Stimulated activated CD4-positive, alpha-beta T cell treated with anti-CD3 and anti-CD28 coated beads, Interleukin-4, amount 100 ng/mL, for 48 hours (primary cell): ENCODE data around the gene CHN2.

Experiments
- DNase-seq, 2 donors: peaks; one replicate each; pipeline ENCODE4 v3.0.0-alpha.2; 2020; ENCODE audit warnings: low read depth in 2 of 2

The CHN2 gene

DNA sequence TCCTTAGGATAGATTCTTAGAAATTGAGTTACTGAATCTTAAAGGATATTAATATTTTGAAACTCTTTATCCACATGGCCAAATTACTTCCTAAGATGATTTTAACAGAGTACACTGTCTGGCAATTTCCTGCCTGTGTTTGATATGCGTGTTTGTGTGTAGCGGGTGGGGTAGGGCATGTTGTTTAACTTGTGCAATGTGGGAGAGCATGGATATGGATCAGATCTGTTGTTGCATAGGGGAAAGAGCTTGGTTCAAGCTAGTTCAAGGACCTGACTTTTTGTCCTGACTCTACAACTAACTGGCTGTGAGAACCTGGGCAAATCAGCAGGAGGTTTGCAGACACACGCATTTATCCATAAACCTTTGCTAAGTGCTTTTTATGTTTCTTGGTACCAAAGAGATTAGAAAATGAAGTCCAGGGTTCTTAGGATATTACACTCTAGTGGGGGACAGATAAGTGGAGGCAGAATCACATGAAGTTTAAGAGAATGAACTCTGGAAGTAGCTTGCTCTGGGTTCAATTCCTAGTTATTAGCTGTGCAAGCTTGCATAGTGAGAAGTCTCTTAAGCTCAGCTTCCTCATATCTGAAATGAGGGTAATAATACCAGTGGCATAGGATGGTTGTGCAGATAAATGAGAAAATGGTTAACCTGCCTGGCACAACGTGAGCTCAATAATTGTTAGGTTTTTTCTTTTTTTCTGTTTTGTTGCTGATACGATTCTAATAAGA is 272.8 kb downstream of the CHN2 start:
- no peak for DNase-seq

DNA sequence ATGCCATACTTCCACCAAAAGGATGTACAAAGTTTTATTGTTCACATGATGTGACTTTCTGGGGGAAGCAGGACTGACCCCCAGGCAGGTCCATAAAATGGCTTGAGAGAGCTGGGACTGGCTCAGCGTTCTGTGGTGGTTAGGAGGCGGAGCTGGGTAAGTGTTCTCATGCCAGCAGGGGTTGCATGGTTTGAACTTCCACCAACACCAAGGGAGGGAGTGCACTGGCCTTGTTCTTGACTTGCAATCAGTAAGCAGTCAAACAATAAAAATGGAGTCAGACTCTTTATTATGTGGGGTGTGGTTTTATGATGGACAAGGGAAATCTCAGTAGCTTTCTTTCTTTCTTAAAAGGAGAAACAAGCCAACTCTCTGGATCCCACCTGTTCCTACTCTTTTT is 273.6 kb downstream of the CHN2 start:
- DNase-seq: no peak

DNA sequence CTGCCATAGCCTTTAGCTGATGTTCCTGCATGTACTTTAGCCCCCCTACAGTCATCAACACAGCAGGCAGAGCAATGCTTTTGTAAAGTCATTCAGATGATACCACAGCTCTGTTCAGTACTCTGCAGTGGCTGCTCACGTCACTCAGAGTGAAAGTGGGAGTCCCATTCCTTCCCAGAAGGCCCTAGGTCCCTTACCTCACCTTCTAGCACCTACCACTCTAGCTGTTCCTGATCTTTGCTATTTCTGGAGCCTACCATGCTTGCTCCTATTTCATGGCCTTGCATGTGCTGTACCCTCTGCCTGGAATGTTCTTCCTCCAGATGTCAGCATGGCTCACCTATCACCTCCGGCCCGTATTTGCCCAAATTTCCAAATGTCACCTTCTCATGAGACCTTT is 274.7 kb downstream of the CHN2 start:
- no peak for DNase-seq

DNA sequence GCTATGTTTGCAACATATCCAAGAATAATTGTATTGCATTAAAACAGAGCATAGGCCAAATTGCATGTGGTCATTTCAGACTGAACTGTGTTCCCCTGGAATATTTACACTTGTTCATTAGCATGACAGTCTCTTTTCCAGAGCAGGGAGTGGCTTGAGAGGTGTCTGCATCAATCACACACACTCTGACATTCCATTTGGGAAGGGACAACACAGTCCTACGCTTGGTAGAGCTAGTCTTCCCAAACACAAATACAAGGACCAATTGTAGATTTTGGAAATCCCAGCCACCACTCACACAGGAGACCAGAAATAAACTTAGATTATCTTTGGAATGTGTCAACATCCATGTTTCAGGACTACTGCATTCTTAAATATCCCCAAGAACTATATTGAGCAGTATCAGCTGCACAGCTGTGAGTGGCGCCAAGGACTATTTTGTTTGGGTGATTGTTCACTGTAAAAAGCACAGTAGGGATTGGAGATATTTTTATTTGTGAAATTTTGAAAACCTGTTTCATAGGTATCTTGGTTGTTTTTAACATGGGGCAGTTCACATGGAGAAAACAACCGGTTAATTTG is 275.5 kb downstream of the CHN2 start:
- no peak for DNase-seq

DNA sequence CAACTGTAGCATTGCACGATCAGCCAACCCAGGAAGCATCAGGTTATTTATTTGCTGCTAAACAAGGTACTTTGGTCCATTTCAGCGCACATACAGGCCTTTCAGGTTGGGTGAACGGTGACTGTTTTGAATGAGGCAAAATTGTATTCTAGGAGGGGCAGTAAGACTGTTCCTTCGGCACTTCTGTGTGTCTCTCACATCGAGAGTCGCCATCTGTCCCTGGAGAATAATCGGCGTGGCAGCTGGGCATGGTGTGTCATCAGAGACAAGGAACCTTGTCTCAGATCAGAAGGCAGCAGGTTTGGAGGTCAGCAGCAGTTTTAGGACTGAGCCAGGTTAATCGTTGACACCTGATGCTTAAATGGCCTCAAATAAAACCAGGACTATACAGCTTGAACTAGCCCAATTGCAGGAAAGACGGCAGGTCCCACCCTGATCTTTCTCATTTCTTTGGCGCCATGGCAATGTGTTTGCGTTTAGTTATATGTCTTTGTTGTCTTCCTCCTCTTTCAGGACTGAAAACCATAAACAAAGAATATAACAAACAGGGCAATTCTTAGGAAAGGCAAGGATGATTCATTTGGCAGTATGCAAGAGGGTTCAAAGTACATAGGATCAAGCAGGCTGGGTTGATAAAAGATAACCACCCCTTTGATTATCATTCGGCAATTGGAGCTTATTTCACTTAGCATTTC is 277.0 kb downstream of the CHN2 start:
- DNase-seq: no peak

DNA sequence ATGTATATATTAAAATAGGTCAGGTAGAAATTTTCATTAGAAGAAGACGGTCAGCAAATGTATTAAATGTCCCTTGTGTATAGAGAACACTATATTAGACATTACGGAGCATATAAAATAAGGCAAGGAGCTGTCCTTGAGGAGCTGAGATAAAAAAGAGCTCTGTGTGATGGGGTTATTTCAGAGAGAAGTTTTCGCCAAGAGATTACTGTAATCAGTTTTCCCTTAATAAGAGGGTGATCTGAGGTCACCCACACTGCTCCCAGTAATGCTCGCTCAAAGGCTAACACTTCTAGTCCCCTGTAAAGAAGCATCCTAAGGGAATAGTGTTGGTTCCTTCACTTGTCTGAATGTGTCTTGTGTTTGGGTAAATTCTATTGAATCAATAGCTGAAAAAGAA is 282.3 kb downstream of the CHN2 start:
- DNase-seq: no peak

DNA sequence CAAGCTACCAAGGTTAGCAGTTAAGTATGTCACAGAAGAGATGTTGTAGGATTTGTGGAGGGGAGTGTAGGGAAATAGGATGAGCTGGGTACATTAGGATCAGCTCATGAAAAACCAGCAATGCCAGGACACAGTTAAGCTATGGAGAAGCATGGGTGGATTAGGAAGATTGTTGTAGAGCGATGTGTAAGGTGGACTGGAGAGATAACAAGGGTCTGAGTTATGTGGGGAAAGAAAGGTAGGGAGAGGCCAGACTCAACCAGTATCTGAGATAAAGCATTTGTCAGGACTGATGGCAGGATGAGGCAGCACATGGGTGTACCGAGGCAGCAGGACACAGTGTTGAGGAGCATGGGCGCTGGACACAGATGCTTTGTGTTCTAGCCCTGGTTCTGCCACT is 283.7 kb downstream of the CHN2 start:
- no peak for DNase-seq

DNA sequence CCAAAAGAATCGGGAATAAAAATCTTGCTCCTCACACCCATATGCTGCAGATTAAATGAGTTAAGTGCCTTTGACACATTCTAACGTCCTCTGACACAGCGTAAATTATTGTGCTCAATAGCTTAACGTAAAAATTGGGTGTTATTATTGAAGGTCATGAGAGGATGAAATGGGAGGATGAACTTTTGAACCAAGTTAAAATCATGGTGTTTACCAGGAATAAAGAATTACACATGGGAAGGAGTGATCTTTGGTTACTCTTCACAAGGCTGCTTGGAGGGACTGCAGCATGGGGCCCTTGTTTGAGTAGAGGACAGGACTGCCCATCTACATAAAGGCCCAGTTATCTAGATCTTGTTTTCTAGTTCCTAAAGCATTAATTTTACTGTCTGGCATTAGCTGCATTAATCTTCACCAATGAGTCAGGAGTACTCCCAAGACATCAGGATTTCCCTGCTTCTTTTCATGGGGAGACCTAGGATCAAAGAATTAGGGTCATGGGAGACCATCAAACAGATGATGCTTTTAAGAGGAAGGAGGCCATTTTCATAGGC is 284.2 kb downstream of the CHN2 start:
- DNase-seq: no peak

DNA sequence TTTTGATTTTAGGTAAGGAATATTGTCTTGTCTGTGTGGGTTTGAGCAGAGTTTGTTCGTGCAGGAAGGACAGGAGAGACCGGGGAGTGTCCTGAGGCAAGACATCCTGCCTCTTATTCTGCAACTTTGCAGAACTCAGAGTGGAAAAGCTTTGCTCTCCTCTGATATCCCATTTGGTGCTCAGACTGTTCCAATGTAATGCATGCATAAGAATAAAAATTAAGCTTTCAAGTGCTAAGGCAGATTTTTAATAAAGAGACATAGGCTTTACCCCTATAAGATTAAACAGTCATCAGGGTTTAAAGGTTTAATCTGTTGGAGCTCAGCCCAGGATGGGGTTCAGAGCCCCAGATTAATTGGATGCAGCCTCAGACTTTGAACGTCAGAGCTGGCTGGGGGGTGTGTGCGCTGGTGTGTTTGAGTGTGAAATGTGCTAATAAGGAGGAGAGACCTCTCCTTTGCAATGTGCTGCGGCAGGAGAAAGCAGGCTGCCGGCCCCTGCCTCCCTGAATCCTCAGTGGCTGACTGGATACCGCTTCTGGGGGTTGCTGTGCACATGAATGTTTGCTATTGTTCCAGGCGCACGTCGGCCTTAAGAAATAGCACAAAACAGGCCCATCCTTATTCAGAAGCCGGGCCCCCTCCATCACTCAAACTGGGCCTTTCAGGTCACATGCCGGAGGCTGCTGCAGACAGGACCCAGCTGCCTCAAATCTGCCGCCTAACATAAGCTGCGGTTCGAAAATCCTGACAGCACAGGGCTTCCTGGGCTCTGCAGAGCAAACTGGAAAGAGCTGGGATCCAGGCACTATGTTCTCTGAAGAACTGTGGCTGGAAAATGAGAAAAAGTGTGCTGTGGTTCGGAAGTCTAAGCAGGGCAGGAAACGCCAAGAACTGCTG is 285.0 kb downstream of the CHN2 start:
- DNase-seq: no peak

DNA sequence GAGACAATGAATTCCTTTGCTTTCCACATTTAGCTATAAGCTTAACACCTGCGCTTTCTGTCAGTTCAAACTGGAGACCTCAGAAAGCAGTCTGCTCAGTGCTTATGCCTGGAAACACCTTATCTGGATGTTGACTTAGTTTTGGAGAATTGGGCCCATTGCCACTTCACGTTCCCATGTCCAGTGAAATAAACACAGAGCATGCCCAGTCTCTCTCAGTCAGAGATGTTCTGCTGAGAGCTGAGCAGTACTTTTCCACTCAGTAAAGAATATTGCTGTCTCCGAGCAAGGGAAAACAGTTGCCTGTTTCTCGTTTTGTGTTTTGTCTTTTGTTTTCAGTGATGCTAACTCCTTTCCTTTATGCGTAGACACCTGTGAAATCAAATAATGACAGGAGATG is 285.9 kb downstream of the CHN2 start:
- no peak for DNase-seq

DNA sequence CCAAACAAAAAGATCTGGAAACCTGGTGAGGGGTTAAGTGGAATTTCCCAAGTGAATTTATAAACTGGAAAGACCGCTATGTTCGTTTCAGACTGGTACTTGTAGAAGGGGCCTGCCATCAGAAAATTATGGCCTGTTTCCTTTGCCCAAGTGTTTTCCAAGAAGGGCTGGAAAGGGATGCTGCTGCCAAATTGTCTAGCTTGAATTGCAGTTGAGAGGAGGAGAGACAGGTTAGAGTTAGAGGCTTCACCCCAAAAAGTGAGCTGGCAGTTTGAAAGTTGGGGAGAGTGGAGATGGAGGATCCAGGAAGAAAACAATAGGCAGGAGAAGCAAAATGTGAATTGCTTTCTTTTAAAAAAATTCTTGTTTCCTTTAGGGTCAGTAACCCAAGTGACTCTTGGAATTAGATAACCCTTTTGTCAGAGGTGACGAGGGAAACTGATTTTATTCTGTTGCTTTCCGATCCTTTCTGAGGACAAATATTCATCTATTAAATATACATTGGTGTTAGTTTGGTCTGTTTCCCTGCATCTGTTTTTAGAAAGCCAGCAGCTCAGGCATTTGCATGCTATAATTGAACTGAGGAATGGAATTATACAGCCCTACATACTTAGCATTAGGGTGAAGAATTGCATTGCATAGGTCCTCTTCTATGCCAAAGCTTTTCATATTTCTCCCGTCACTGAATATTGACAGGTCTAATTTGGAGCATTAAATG is 286.5 kb downstream of the CHN2 start:
- no peak for DNase-seq

DNA sequence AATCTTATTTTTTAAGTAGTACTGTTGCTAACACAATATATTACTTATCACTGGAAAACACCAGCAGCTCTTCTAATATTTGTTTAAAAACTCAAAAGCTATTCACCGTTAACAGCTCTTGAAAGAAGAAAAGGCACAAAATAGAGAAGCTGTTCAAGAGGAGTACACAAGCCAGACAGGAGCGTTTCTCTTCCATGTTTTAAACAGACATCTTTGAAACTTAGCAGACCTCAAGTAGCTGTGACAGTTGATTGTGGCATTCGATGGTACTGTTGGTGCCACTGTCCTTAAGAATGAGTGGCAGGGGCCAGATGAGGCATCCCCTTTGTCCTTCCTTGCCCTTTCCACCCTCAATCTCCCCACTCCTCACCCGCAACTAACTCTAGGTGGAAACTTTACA is 287.5 kb downstream of the CHN2 start:
- no peak for DNase-seq

DNA sequence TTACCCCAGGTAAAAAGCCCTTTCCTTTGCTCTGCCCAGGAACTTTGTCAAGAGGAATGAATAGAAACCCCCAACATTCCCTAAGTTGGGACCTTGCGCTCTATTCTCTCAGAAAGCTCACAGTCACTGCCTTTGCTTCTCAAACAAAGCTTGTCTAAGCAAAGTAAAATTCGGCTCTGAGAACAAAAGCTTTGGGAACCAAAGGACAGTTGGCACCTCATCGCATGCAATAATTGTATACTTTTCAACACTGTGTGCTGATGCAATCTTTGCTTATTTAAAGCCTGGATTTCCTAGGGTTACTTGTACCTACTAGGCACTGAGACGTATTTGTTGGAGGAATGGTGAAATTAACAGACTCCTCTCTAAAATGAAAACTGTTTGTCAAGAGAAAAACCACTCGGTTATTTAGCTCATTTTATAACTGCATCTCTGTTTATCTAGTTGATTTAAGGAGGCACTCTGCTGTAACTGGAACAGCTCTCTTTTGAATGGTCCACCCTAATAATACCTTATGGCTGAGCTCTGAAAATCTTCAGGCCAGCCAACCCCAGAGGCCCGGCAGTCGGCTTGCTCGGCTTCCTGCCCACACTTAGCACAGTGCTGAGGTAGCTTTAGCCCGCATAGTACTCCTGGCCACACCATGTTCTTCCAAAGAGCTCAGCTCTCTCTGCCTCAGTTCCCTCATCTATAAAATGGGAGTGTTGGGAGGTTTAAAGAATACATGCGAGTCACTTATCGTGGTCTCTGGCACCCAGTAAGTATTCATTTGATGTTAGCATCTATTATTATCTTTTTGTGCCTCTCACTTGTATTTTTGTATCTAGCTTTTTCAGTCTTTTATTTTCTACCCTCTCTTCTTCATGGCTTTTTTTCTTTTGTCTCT is 288.9 kb downstream of the CHN2 start:
- DNase-seq: no peak

DNA sequence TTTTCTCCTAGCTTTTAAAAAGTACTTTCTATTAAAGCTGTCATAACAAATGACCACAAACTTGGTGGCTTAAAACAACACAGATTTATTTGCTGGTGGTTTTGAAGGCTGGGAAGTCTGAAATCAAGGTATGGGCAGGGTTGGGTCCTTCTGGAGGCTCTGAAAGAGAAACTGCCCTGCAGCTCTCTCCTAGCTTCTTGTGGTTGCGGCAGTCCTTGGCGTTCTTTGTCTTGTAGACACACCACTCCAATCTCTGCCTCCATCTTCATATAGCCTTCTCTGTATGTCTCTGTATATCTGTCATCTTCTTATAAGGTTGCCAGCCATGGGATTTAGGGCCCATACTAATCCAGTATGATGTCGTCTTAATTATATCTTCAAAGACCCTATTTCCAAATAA is 289.7 kb downstream of the CHN2 start:
- DNase-seq: no peak

DNA sequence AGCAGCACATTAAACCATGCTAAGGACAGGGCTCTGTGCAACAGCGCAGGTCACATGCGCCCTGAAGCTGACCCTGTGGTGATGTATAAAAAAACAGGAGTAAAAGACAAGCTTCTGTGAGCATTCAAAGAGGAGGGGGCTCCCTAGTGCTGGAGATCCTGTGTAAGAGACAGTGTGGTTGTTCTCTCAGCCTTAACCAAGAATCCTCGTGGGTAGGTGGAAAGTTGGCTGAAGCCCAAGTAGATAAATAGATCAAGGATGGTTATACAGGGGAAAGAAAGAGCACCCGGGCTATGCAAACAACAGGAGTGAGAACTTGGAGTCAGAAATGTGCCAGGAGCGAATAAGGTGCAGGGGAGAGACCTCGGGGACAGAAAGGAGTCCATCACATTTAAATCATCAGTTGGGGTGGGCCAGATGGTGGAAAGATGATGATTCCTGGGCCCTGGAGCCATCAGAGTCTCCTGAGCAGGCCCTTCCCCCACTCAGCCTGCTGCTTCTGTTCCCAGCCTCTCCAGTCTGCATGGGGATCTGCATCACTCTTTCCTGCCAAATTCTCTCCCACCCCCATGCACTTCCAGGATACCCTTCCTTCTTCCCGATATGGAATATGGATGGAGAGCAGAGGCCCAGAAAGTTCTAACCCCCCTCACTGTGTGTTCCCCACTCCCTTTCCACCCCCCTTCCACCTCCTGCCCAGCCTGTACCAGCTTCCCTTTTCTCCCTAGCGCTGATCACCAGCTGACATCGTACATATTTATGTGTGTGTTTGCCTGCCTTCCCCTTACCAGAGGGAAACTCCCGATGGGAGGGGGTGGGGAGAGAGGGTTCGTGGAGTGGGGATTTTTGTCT is 291.0 kb downstream of the CHN2 start:
- DNase-seq: no peak

DNA sequence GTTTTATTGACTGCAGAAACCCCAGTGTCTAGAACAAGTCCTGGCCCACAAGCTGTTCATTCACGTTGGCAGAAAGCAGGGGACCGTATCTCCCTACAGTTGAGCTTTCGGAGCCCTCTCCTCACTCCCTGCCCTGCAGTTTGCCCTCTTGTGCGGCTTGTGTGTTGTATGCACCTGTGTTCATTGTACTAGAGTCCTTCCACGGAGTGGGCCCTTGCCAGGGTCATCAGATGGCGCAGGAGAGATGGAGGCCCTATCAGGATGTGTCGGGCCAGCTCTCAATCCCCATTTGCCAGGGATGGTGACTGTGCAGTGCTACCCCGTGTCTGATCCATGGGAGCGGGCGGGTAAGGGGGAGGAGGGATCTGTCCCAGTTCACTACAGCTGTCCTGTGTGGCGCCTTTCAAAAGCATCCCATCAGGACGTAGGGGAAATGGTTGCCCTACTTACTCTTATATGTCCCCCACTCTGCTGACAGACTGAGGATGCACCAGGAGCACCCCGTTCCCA is 291.7 kb downstream of the CHN2 start:
- no peak for DNase-seq

DNA sequence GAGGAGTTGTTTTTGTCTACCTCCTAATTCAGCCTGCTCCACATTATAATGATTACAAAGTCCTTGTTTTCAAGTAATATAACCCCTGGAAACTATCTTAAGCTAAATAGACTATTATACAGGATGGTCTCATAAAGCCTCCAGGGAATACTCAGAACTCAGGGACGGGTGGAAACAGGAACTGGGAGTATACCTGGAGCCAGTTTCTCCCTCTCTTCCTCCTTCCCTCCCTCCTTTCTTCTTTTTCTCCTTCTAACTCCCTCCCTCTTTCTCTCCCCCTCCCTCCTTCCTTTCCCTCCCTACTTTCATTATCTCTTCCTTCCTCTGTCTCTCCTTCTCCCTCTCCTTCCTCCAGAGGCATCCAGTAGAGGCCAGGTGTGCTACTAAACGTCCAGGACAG is 292.8 kb downstream of the CHN2 start:
- no peak for DNase-seq

DNA sequence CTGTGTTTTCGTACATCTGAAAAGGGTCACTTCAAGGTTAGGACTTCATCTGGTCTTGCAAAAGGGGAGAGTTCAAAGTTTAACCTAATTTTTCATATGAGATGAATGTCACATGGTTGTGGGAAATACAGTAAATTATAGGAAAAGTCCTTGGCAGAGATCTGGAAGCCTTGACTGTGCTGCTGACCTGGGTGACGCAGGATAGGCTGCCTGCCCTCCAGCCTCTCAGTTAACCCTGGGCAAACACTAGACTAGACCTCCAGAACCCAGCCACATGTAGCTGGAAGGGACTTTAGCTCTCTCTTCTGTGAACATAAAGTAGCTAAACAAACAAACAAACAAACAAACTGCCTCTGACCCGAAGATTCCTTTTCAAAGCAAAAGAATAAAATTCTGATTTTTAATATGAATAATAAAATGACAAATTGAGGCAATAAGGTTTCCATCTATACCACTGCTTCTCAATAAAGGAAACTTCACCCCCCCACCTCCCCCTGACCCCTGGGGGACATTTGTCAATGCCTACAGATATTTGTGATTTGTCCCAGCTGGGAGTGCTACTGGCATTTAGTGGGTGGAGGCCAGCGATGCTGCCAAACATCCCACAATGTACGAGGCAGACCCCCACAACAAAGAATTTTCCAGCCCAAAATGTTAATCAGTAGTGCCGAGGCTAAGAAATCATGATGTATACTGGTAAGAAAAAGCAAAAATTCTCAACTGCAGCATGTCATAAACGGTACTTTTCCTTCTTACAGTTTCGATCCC is 293.8 kb downstream of the CHN2 start:
- no peak for DNase-seq
